ENCODE data around the gene MAP9.
"Not testable (repeated sequence)": the region's sequence is repeated elsewhere in the genome, so short reads cannot be mapped to it uniquely, and the experiment has no call there.

The MAP9 gene

GRCh38 chr4:155376387-155377268 lies at the start of gene MAP9:
MAP9 (minus strand) TSS chr4:155376965; CDS start chr4:155375850, 1,115 bp downstream.
- H3K4me3 ChIP-seq (ENCODE audit: low read depth, low read length), result peak within 1 kb of the TSS; percentile 77
- peak; percentile 97 for DNase-seq (ENCODE audit: low read depth, low spot score)
- TF ChIP-seq CTCF (IDR thresholded peaks at IDR 0.05; ENCODE audit: low read depth, low read length), result no peak
- in situ Hi-C loops (cut with HindIII; ENCODE audit: low sequenced_read_pairs), result no loop called here

GRCh38 chr4:155424778-155425177 lies 48.0 kb upstream of the MAP9 start:
- H3K4me3 ChIP-seq (ENCODE audit: low read depth, low read length); in situ Hi-C loops (cut with HindIII; ENCODE audit: low sequenced_read_pairs); DNase-seq (ENCODE audit: low read depth, low spot score): not testable (repeated sequence)

- no peak for TF ChIP-seq CTCF (IDR thresholded peaks at IDR 0.05; ENCODE audit: low read depth, low read length)
- no peak overlapping the region for H3K4me3 ChIP-seq (ENCODE audit: low read depth, low read length)
- in situ Hi-C loops (cut with HindIII; ENCODE audit: low sequenced_read_pairs), result no loop called here
- no peak for DNase-seq (ENCODE audit: low read depth, low spot score)
These were observed 46.9 kb upstream of the MAP9 start for GRCh38 chr4:155423671-155424070.

- in situ Hi-C loops (cut with HindIII; ENCODE audit: low sequenced_read_pairs), result no loop called here
- no peak for TF ChIP-seq CTCF (IDR thresholded peaks at IDR 0.05; ENCODE audit: low read depth, low read length)
- DNase-seq (ENCODE audit: low read depth, low spot score), result no peak
- no peak overlapping the region for H3K4me3 ChIP-seq (ENCODE audit: low read depth, low read length)
These were observed 42.5 kb upstream of the MAP9 start for GRCh38 chr4:155419266-155419665.

GRCh38 chr4:155415662-155416061 lies 38.9 kb upstream of the MAP9 start:
- DNase-seq (ENCODE audit: low read depth, low spot score), result no peak
- TF ChIP-seq CTCF (IDR thresholded peaks at IDR 0.05; ENCODE audit: low read depth, low read length), result no peak
- no peak overlapping the region for H3K4me3 ChIP-seq (ENCODE audit: low read depth, low read length)
- in situ Hi-C loops (cut with HindIII; ENCODE audit: low sequenced_read_pairs), result no loop called here

GRCh38 chr4:155413451-155413850 lies 36.7 kb upstream of the MAP9 start:
- no peak for DNase-seq (ENCODE audit: low read depth, low spot score)
- TF ChIP-seq CTCF (IDR thresholded peaks at IDR 0.05; ENCODE audit: low read depth, low read length), result no peak
- in situ Hi-C loops (cut with HindIII; ENCODE audit: low sequenced_read_pairs), result no loop called here
- H3K4me3 ChIP-seq (ENCODE audit: low read depth, low read length), result no peak overlapping the region

GRCh38 chr4:155411546-155411945 lies 34.8 kb upstream of the MAP9 start:
- DNase-seq (ENCODE audit: low read depth, low spot score), result no peak
- in situ Hi-C loops (cut with HindIII; ENCODE audit: low sequenced_read_pairs), result no loop called here
- TF ChIP-seq CTCF (IDR thresholded peaks at IDR 0.05; ENCODE audit: low read depth, low read length), result no peak

More at GRCh38 chr4:155411546-155411945, 34.8 kb upstream of the MAP9 start:
- no peak overlapping the region for H3K4me3 ChIP-seq (ENCODE audit: low read depth, low read length)
